Measurements from ENCODE around the gene ZC3HAV1.

GRCh38 chr7:139023076-139023475, 86.4 kb downstream of the ZC3HAV1 start:
- TF ChIP-seq CTCF (IDR thresholded peaks at IDR 0.05) (no peak), ZFX (IDR thresholded peaks at IDR 0.05; ENCODE audit: borderline replicate concordance) (no peak)

Data from 22Rv1 (cell line).